ENCODE data around the gene NDUFA5. TPM values are rescaled to one million over a fixed set of nuclear protein-coding genes. Genes with fewer than 3 reads are reported as not detected.

Gene NDUFA5
- total and polyA plus RNA-seq, 8 donors, result 55.2 to 158 (median 132) TPM

DNA sequence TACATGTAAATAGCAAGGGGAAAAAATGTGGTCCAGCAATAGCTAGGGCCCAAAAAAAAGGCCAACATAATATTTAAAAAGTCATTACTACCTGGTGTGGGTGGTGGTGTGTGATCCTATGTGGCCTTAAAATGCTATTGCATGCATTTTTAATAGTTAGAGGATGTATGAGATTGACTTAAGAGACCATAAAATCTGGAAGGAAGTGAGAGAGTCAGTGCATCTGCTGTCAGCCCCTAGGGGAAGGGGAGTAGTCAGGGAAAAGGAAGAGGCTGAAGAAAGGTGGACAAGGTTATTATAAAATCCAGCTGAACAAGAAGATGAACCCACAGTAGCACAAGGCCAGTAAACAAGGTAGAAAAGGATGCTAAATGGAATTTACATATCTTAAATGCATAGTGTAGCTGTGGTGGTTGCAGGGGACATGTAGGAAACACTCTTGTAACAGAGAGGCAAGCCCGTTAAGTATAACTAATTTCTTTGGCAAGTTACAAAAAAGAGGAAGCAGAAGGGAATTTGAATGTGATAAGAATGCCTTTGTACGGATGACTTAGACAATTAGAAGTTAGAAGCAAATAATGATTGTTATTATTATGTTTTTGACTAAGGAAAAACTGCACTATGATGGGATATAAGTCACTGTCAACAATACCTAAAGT is 11.9 kb upstream of the NDUFA5 start:
- TF ChIP-seq, protein P1, sequence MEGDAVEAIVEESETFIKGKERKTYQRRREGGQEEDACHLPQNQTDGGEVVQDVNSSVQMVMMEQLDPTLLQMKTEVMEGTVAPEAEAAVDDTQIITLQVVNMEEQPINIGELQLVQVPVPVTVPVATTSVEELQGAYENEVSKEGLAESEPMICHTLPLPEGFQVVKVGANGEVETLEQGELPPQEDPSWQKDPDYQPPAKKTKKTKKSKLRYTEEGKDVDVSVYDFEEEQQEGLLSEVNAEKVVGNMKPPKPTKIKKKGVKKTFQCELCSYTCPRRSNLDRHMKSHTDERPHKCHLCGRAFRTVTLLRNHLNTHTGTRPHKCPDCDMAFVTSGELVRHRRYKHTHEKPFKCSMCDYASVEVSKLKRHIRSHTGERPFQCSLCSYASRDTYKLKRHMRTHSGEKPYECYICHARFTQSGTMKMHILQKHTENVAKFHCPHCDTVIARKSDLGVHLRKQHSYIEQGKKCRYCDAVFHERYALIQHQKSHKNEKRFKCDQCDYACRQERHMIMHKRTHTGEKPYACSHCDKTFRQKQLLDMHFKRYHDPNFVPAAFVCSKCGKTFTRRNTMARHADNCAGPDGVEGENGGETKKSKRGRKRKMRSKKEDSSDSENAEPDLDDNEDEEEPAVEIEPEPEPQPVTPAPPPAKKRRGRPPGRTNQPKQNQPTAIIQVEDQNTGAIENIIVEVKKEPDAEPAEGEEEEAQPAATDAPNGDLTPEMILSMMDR (IDR thresholded peaks at IDR 0.05), result no peak
- H3K27me3 ChIP-seq, result no peaks in the 10 kb centered on the region
- intact Hi-C loops (cut with DNase I), result no loop called here
- no peaks in the 10 kb centered on the region for H3K36me3 ChIP-seq
- H3K9me3 ChIP-seq, result no peaks in the 10 kb centered on the region
- no peak overlapping the region for H3K4me3 ChIP-seq
- no peaks in the 10 kb centered on the region for H3K4me1 ChIP-seq
- ATAC-seq (no peak), DNase-seq (no peak)
- no peak overlapping the region for H3K27ac ChIP-seq

DNA sequence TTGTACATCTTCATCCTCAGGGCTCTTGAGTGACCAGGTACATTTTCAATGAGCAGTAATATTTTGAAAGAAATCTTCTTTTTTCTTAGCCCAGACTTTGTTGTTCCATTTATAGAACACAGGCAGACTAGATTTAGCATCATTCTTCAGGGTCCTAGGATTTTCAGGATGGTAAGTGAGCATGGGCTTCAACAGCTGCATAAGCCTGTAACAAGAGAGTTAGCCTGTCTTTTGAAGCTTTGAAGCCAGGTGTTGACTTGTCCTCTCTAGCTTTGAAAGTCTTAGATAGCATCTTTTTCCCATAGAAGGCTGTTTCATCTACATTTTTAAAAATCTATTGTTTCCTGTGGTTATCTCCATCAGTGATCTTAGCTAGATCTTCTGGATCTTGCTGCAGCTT is 4.5 kb upstream of the NDUFA5 start:
- Histone ChIP-seq H3K36me3 (no peaks in the 10 kb centered on the region), H3K4me3 (no peak overlapping the region), H3K27ac (no peak overlapping the region), H3K4me1 (peaks cover 0 to 4% of the 10 kb centered on the region in 2 donors), H3K27me3 (no peaks in the 10 kb centered on the region), H3K9me3 (no peaks in the 10 kb centered on the region)
- TF ChIP-seq, protein P1 (IDR thresholded peaks at IDR 0.05), result no peak
- ATAC-seq (no peak), DNase-seq (no peak)
- intact Hi-C loops (cut with DNase I), result no loop called here

DNA sequence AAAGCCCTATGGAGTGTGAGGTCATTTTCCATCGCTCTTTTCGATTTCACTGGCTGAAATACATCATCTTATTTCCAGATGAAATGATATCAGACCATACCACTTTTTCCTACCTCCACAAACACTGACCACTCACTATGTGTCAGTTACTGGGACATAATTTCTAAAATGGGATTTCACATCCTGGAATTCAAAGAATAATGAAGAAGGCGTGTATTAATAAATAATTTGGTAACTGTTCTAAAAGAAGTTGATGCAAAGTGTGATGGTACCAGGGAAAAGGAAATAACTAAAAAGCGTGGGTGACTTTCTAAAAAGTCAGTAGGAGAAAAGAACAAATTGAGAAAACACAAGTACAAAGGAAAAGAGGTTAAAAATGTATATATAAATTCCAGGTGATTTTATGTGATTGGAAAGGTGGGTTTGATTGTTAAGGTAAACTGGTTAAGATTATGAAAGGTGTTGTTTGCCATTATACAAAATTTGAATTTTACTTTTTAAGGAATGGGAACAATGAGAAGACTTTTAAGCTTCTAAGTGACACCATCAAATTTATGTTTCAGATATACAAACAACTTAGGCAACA is 764 bp upstream of the NDUFA5 start:
- H3K4me3 ChIP-seq, result peak overlapping the region; percentile 62 to 65
- DNase-seq (peak in 1 of 4 donors; percentile 18), ATAC-seq (no peak)
- no peaks in the 10 kb centered on the region for H3K27me3 ChIP-seq
- no peaks in the 10 kb centered on the region for H3K36me3 ChIP-seq
- peaks cover 9 to 33% of the 10 kb centered on the region in 2 donors for H3K4me1 ChIP-seq
- no peaks in the 10 kb centered on the region for H3K9me3 ChIP-seq
- intact Hi-C loops (cut with DNase I), result no loop called here
- peak overlapping the region; percentile 85 for H3K27ac ChIP-seq
- TF ChIP-seq, protein P1 (IDR thresholded peaks at IDR 0.05), result no peak

DNA sequence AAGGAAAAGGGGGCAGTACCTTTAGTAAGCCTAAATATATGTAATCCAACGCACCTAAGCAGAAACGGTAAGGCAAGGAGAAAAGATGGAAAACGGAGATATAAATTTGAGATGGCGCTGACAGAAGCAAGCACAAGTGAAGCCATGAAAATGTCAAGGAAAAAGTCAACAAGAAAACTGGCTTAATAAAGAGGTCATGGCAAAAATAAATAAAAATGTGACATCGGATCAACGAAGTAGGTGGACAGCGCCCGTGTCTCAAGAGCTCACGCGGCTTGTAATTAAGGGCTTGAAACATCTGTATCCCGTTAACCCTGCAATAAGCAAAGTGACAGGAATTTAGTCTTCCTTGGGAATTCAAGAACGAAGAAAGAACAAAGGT is 611 bp downstream of the NDUFA5 start:
- TF ChIP-seq, protein P1 (IDR thresholded peaks at IDR 0.05), result no peak
- intact Hi-C loops (cut with DNase I), result no loop called here
- no peaks in the 10 kb centered on the region for H3K9me3 ChIP-seq
- no peaks in the 10 kb centered on the region for H3K27me3 ChIP-seq
- peak overlapping the region; percentile 85 for H3K27ac ChIP-seq
- ATAC-seq, result peak; percentile 48
- peak in 1 of 4 donors; percentile 23 for DNase-seq
- peaks cover 0 to 11% of the 10 kb centered on the region in 2 donors for H3K36me3 ChIP-seq
- H3K4me1 ChIP-seq, result peaks cover 9 to 33% of the 10 kb centered on the region in 2 donors
- H3K4me3 ChIP-seq, result peak overlapping the region; percentile 62 to 65

DNA sequence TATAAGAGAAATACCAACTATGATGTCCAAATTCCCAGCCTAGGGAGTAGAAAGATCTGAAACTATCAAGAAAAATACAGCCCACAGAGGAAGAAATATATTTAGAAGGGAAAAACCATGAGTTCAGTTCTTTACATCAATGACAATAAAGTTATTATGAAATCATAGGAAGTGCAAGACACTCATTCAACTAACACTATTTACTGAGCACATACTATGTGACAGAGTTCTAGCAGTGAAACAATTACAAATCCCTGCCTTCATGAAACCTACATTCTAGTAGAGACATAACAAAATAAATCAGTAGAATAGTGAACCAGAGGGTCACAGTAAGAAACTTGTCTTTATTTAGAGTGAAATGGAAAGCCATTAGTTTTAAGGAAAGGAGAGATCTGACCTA is 2.1 kb downstream of the NDUFA5 start:
- Histone ChIP-seq H3K36me3 (peaks cover 0 to 16% of the 10 kb centered on the region in 2 donors), H3K4me3 (no peak overlapping the region), H3K27me3 (no peaks in the 10 kb centered on the region), H3K27ac (no peak overlapping the region), H3K9me3 (no peaks in the 10 kb centered on the region), H3K4me1 (peaks cover 9 to 33% of the 10 kb centered on the region in 2 donors)
- ATAC-seq (no peak), DNase-seq (no peak)
- TF ChIP-seq, protein P1 (IDR thresholded peaks at IDR 0.05), result no peak
- intact Hi-C loops (cut with DNase I), result no loop called here

Data from left lung (tissue), 10 donors.